GM13976 (cell line): ENCODE measurements around the gene CRYBG3.

Experiments
- DNase-seq: peaks from one replicate; pipeline ENCODE4 v3.0.0; 2012; ENCODE audit warnings: low spot score
- in situ Hi-C: fragments of 300-500 bp; cut with MboI; formaldehyde crosslinking; loops from one replicate; pipeline ENCODE4 v1.12.0; 2022; ENCODE audit warnings: low sequenced_read_pairs, mixed read lengths, inconsistent platforms; ENCODE audit not compliant: unreplicated experiment
- TF ChIP-seq, protein P1 (sequence below): IDR thresholded peaks from 2 replicates; pipeline ENCODE4 v1.5.1; 2012; ENCODE audit warnings: borderline replicate concordance, mild to moderate bottlenecking; ENCODE audit not compliant: insufficient read depth; ENCODE audit errors: extremely low read depth, missing control alignments, control extremely low read depth

CRYBG3 gene

DNA sequence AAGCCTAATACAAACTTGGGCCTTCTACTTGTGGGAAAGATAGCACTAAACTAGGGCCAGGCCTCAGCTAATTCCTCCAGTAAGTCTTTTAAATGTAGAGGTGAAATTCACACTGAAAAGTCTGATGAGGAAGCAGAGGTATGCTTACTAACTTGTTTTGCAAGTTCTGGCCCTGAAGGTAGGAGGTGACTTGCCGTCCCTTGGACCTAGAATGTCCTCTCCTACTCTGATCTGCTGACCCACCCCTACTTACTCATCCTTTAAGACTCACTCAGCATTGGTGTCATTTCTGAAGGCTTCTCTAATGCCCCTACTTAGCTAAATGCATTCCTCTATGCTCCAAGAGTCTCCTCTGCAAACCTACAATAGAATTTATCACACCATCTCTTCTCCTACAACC, 131.1 kb downstream of the CRYBG3 start:
- TF ChIP-seq, protein P1, sequence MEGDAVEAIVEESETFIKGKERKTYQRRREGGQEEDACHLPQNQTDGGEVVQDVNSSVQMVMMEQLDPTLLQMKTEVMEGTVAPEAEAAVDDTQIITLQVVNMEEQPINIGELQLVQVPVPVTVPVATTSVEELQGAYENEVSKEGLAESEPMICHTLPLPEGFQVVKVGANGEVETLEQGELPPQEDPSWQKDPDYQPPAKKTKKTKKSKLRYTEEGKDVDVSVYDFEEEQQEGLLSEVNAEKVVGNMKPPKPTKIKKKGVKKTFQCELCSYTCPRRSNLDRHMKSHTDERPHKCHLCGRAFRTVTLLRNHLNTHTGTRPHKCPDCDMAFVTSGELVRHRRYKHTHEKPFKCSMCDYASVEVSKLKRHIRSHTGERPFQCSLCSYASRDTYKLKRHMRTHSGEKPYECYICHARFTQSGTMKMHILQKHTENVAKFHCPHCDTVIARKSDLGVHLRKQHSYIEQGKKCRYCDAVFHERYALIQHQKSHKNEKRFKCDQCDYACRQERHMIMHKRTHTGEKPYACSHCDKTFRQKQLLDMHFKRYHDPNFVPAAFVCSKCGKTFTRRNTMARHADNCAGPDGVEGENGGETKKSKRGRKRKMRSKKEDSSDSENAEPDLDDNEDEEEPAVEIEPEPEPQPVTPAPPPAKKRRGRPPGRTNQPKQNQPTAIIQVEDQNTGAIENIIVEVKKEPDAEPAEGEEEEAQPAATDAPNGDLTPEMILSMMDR = no peak
- no peak for DNase-seq
- in situ Hi-C loops = no loop called here

- DNase-seq = no peak
- in situ Hi-C loops = no loop called here
- TF ChIP-seq, protein P1 = no peak
These were observed 132.5 kb downstream of the CRYBG3 start for GRCh38 chr3:97954228-97954827.

DNA sequence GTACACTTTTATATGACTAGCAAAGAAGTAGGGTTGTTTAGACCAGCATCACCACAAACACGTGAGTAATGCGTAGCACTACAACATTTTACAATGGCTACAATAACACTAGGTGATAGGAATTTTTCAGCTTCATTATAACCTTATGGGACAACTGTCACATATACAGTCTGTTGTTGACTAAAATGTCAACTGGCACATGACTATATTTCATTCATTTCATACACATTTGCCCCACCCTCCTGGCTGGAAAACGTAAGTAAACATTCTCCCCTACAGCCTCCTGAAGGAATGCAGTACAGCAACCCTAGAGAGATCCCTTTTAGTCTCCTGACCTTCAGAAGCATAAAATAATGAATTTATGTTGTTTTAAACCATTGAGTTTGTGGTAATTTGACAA, 134.2 kb downstream of the CRYBG3 start:
- TF ChIP-seq, protein P1 = no peak
- DNase-seq = no peak
- in situ Hi-C loops = no loop called here

DNA sequence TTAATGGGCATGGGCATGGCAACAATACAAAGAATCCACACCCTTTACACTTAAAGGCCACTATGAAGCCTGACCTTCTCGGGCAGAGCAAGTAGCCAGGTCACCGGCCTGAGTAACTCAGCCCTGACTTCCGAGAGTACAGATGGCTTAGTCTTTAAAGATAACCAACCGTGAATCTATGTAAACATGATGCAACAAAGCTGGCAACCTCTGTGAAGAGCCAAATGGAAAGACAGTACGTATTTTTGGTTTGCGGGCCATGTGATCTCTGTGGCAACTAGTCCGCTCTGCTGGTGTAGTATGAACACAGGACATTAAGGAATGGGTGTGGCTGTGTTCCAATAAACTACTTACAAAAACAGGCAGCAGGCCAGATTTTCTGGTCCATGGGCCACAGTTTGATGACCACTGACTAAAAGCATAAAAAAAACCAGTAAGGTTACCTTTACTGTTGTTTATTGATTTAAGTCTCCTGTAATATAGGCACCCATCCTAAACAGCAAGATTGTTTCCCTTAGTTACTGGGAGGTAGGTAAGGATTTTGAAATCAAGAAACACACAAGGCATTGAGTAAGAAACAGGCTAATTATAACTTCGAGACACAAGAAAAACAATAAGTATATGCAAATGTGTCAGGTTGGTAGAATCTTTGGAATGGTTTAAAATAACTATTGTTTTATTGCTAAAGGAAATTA, 136.0 kb downstream of the CRYBG3 start:
- in situ Hi-C loops = no loop called here

DNA sequence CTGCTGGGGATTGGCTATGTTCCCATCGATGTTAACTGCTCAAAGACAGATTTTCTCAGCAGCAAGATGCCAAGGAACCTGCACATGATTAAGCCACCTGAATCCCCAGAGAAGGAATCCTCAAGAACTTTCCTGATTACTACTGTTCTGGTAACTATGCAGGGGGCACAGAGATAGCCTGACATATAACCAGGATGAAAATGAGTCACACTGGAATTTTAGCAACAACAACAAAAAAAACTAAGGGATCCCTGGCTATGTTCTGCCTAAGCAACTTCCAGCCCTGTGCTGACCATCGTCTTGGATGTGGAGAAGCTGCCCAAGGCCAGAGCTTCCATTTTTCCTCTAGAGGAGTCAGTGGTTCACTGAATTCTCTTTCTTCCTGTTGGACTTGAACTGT, 136.6 kb downstream of the CRYBG3 start:
- in situ Hi-C loops = no loop called here
- DNase-seq = no peak
- TF ChIP-seq, protein P1 = no peak

More for the DNA sequence above, 136.0 kb downstream of the CRYBG3 start:
- no peak for DNase-seq
- TF ChIP-seq, protein P1 = no peak

- DNase-seq = no peak
- in situ Hi-C loops = no loop called here
- TF ChIP-seq, protein P1 = no peak
These were observed 137.0 kb downstream of the CRYBG3 start for GRCh38 chr3:97958796-97959195.

GRCh38 chr3:97959872-97960271, 138.1 kb downstream of the CRYBG3 start:
- in situ Hi-C loops = no loop called here
- TF ChIP-seq, protein P1 = no peak
- no peak for DNase-seq
